Trophoblast cell (in vitro differentiated cells and primary cell): ENCODE results near the gene FGFR3.

Source experiments
- DNase-seq, 2 donors: peaks; one replicate each; pipeline ENCODE4 v3.0.0-alpha.2; 2016
- H2AFZ ChIP-seq: 2 replicates; pipeline ENCODE4 v1.6.1; 2013; ENCODE audit warnings: low read length, moderate library complexity, mild to moderate bottlenecking; ENCODE audit not compliant: insufficient read depth, poor library complexity
- H2AK5ac ChIP-seq: 2 replicates; pipeline ENCODE4 v1.6.1; 2013; ENCODE audit warnings: mild to moderate bottlenecking, low read length
- H2BK120ac ChIP-seq: 2 replicates; pipeline ENCODE4 v1.6.1; 2013; ENCODE audit warnings: low read length, mild to moderate bottlenecking, moderate library complexity; ENCODE audit not compliant: insufficient read depth, poor library complexity
- H2BK12ac ChIP-seq: 2 replicates; pipeline ENCODE4 v1.6.1; 2013; ENCODE audit warnings: mild to moderate bottlenecking, low read length, moderate library complexity
- H2BK5ac ChIP-seq: 2 replicates; pipeline ENCODE4 v1.6.1; 2013; ENCODE audit warnings: low read length, low read depth, moderate library complexity, mild to moderate bottlenecking; ENCODE audit not compliant: poor library complexity
- H3K14ac ChIP-seq: 2 replicates; pipeline ENCODE4 v1.6.1; 2013; ENCODE audit warnings: mild to moderate bottlenecking, low read length
- H3K18ac ChIP-seq: 2 replicates; pipeline ENCODE4 v1.6.1; 2013; ENCODE audit warnings: mild to moderate bottlenecking, low read length
- H3K23ac ChIP-seq: 2 replicates; pipeline ENCODE4 v1.6.1; 2013; ENCODE audit warnings: low read length
- H3K27ac ChIP-seq: 2 replicates; pipeline ENCODE4 v1.5.1; 2013; ENCODE audit warnings: low read depth, mild to moderate bottlenecking, inconsistent platforms, low read length, moderate library complexity
- H3K27me3 ChIP-seq: 2 replicates; pipeline ENCODE4 v1.6.1; 2013; ENCODE audit warnings: inconsistent platforms, mild to moderate bottlenecking, low read length, moderate library complexity; ENCODE audit not compliant: insufficient read depth
- H3K36me3 ChIP-seq, 2 experiments: 1 replicate in 1 of 2; 2 replicates in 1 of 2; pipeline ENCODE4 v1.6.1; 2013; ENCODE audit warnings: low read length in 2 of 2, mild to moderate bottlenecking in 2 of 2, moderate library complexity in 1 of 2; ENCODE audit not compliant: insufficient read depth in 2 of 2, control insufficient read depth in 1 of 2
- H3K4ac ChIP-seq: 2 replicates; pipeline ENCODE4 v1.6.1; 2013; ENCODE audit warnings: low read depth, mild to moderate bottlenecking, low read length, moderate library complexity
- H3K4me1 ChIP-seq, 2 experiments: 1 replicate in 1 of 2; 2 replicates in 1 of 2; pipeline ENCODE4 v1.6.1; 2013; ENCODE audit warnings: low read length in 2 of 2, mild to moderate bottlenecking in 2 of 2, moderate library complexity in 1 of 2; ENCODE audit not compliant: insufficient read depth in 2 of 2, control insufficient read depth in 1 of 2
- H3K4me2 ChIP-seq: 2 replicates; pipeline ENCODE4 v1.6.1; 2013; ENCODE audit warnings: inconsistent platforms, mild to moderate bottlenecking, low read length, moderate library complexity
- H3K4me3 ChIP-seq: 2 replicates; pipeline ENCODE4 v1.5.1; 2013; ENCODE audit warnings: mild to moderate bottlenecking, low read depth, low read length, inconsistent platforms
- H3K79me1 ChIP-seq: one replicate; pipeline ENCODE4 v1.6.1; 2013; ENCODE audit warnings: low read length
- H3K79me2 ChIP-seq: 2 replicates; pipeline ENCODE4 v1.6.1; 2013; ENCODE audit warnings: low read length, mild to moderate bottlenecking; ENCODE audit not compliant: control insufficient read depth, insufficient read depth, poor library complexity
- H3K9ac ChIP-seq: 2 replicates; pipeline ENCODE4 v1.6.1; 2013; ENCODE audit warnings: mild to moderate bottlenecking, low read length
- H3K9me3 ChIP-seq: 2 replicates; pipeline ENCODE4 v1.6.1; 2013; ENCODE audit warnings: low read depth, mild to moderate bottlenecking, control low read depth, inconsistent platforms, low read length; ENCODE audit not compliant: insufficient read depth
- H4K12ac ChIP-seq: 2 replicates; pipeline ENCODE4 v1.6.1; 2013; ENCODE audit warnings: low read depth, mild to moderate bottlenecking, low read length, moderate library complexity
- H4K8ac ChIP-seq: 2 replicates; pipeline ENCODE4 v1.6.1; 2013; ENCODE audit warnings: low read depth, mild to moderate bottlenecking, low read length, moderate library complexity
- H4K91ac ChIP-seq: one replicate; pipeline ENCODE4 v1.6.1; 2013; ENCODE audit warnings: low read depth, mild to moderate bottlenecking, low read length, moderate library complexity
- WGBS: extraction: QIAGEN DNeasy Blood & Tissue Kit; methylation state at CpG from one replicate; pipeline ENCODE4 v1.1.7; 2013; ENCODE audit warnings: missing lambda C conversion rate; ENCODE audit not compliant: insufficient read length, insufficient coverage; ENCODE audit errors: extremely low coverage; 5-methylcytosine and 5-hydroxymethylcytosine counted together

FGFR3 gene

GRCh38 chr4:1753294-1753696, 39.8 kb upstream of the FGFR3 start:
- Histone ChIP-seq H3K9me3 (no peaks in the 10 kb centered on the region), H3K4me2 (no peak overlapping the region), H4K8ac (no peak overlapping the region), H4K91ac (no peak overlapping the region), H3K4me1 (peaks cover 0 to 3% of the 10 kb centered on the region in 2 experiments), H3K36me3 (no peaks in the 10 kb centered on the region), H3K23ac (no peak overlapping the region), H2BK120ac (no peak overlapping the region), H4K12ac (no peak overlapping the region), H3K18ac (no peak overlapping the region), H3K27me3 (no peaks in the 10 kb centered on the region), H3K14ac (no peak overlapping the region), H3K79me1 (no peaks in the 10 kb centered on the region), H3K4ac (no peak overlapping the region), H3K79me2 (no peaks in the 10 kb centered on the region), H3K27ac (no peak overlapping the region), H2AFZ (no peak overlapping the region), H3K9ac (no peak overlapping the region), H2BK12ac (no peak overlapping the region), H2AK5ac (no peak overlapping the region), H2BK5ac (no peak overlapping the region), H3K4me3 (no peak overlapping the region)
- no peak for DNase-seq
- WGBS = no CpG with 5 or more reads among the region's 10 CpGs

GRCh38 chr4:1753697-1754311, 39.3 kb upstream of the FGFR3 start:
- Histone ChIP-seq H3K23ac (no peak overlapping the region), H3K27me3 (no peaks in the 10 kb centered on the region), H4K8ac (no peak overlapping the region), H2AFZ (no peak overlapping the region), H3K4me2 (no peak overlapping the region), H3K4me3 (no peak overlapping the region), H3K27ac (no peak overlapping the region), H3K4me1 (peaks cover 0 to 3% of the 10 kb centered on the region in 2 experiments), H3K18ac (no peak overlapping the region), H3K36me3 (no peaks in the 10 kb centered on the region), H3K4ac (no peak overlapping the region), H2BK120ac (no peak overlapping the region), H3K9me3 (no peaks in the 10 kb centered on the region), H4K91ac (no peak overlapping the region), H4K12ac (no peak overlapping the region), H3K9ac (no peak overlapping the region), H2BK5ac (no peak overlapping the region), H2AK5ac (no peak overlapping the region), H2BK12ac (no peak overlapping the region), H3K14ac (no peak overlapping the region), H3K79me1 (no peaks in the 10 kb centered on the region), H3K79me2 (no peaks in the 10 kb centered on the region)
- WGBS = no CpG with 5 or more reads among the region's 15 CpGs
- no peak for DNase-seq

DNA sequence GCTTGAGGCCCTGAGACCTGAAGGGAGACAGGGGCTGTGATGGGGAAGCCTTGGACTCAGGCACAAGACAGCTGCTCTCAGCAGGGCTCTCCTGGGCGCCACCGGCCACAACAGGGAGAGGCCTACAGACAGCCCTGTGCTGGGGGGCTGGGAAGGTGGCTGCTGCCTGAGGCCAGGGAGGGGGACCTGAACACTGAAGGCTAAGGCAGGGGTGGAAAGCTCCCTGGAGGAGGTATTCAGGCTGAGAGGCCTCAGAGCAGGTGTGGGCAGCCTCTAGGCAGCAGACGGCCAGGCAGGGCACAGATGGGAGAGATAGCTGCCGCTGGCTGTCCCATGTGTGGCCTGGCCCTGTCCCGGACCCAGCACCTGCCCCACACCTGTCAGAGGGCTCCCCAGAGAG, 38.8 kb upstream of the FGFR3 start:
- Histone ChIP-seq H3K9me3 (no peaks in the 10 kb centered on the region), H2BK12ac (no peak overlapping the region), H4K12ac (no peak overlapping the region), H2AFZ (no peak overlapping the region), H3K79me1 (no peaks in the 10 kb centered on the region), H2AK5ac (no peak overlapping the region), H3K4me1 (peaks cover 0 to 3% of the 10 kb centered on the region in 2 experiments), H3K36me3 (no peaks in the 10 kb centered on the region), H3K27ac (no peak overlapping the region), H3K23ac (no peak overlapping the region), H3K79me2 (no peaks in the 10 kb centered on the region), H3K14ac (no peak overlapping the region), H3K4me2 (no peak overlapping the region), H3K9ac (no peak overlapping the region), H3K4ac (no peak overlapping the region), H2BK5ac (no peak overlapping the region), H4K8ac (no peak overlapping the region), H3K18ac (no peak overlapping the region), H2BK120ac (no peak overlapping the region), H4K91ac (no peak overlapping the region), H3K4me3 (no peak overlapping the region), H3K27me3 (no peaks in the 10 kb centered on the region)
- WGBS = no CpG with 5 or more reads among the region's 5 CpGs
- DNase-seq = no peak

DNA sequence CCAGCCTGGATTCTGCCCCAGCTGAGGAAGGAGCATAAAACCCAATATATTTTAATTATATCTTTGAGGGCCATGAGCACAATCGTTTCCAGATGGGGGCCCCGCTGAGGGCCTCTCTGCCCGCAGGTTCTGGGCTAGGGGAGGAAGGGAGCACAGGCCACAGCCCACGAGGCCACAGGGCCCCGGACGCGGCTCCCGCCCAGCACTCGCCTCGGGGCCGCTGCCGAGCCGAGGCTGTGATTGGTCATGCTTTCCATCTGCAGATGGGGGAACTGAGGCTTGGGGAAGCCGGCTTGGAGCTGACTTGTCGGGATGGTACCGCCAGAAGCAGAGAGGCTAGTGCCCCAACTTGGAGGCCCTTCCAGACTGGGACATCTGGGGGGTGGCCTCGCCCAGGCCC, 37.8 kb upstream of the FGFR3 start:
- no peak overlapping the region for H4K12ac ChIP-seq
- no peak overlapping the region for H3K18ac ChIP-seq
- no peak overlapping the region for H3K23ac ChIP-seq
- no peaks in the 10 kb centered on the region for H3K9me3 ChIP-seq
- no peak overlapping the region for H2AFZ ChIP-seq
- peaks cover 0 to 3% of the 10 kb centered on the region in 2 experiments for H3K4me1 ChIP-seq
- no peak overlapping the region for H2BK12ac ChIP-seq
- H2BK120ac ChIP-seq = no peak overlapping the region
- H4K8ac ChIP-seq = no peak overlapping the region
- H3K4ac ChIP-seq = no peak overlapping the region
- H3K14ac ChIP-seq = no peak overlapping the region
- H2AK5ac ChIP-seq = no peak overlapping the region
- H4K91ac ChIP-seq = no peak overlapping the region
- no peaks in the 10 kb centered on the region for H3K27me3 ChIP-seq
- no peak overlapping the region for H2BK5ac ChIP-seq
- H3K79me1 ChIP-seq = no peaks in the 10 kb centered on the region
- no peak overlapping the region for H3K4me2 ChIP-seq
- no peak overlapping the region for H3K9ac ChIP-seq
- no peak overlapping the region for H3K4me3 ChIP-seq
- no CpG with 5 or more reads among the region's 17 CpGs for WGBS
- no peak overlapping the region for H3K27ac ChIP-seq
- DNase-seq = no peak
- H3K36me3 ChIP-seq = no peaks in the 10 kb centered on the region
- H3K79me2 ChIP-seq = no peaks in the 10 kb centered on the region
